ENCODE data around the gene CAMK2N1. TPM values are rescaled to one million over a fixed set of nuclear protein-coding genes. Genes with fewer than 3 reads are reported as not detected.

CAMK2N1 gene
- total RNA-seq, 1 experiment from 2014 or later: 55.0 TPM

DNA sequence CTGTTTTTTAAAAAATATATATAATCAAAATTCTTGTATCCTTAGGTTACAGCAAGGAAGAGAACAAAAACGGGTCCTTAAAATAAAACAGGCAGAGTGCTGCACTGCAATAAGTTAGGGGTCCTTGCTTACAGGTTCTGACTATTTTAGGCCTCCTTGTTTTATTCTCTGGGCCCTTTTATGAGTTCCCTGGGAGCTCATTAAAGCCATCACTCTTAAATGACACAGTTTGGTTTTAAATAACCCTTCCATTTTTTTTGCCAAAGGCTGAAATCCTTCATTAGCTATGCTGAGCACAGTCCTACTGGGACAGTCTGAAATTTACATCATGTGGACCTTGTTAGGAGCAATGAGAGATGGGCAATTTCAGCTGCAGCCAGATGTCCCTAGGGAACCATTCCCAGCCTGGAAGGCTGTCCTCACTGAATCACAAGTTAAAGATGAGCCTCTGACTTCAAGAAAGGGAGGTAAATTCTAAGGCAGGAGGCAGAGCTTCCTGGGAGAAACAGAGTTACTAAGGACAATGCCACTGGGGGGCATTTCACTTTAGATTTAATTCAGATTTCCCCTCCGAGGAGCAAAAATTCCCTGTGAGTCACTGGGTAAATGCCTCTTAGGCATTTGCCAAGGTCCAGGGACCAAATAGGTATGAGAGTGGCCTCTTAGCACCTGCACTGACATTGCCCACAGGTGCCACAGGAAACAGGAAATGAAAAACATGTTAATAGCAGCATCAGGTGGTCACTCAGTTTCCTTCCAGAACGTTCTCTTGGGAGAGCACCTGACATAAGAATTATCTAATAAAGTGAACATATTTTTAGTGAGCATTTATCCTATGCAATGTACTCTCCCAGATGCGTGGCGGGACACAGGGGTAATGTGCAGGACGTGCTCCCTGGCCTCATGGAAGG is 25.8 kb upstream of the CAMK2N1 start:
- intact Hi-C loops (cut with micrococcal nuclease; ENCODE audit: unreplicated experiment): no loop called here
- H3K4me1 ChIP-seq: no peaks in the 10 kb centered on the region
- BruUV-seq (replicated peaks): no TSS peak
- no peak overlapping the region for H3K4me3 Mint-ChIP-seq (ENCODE audit: unreplicated experiment)
- H3K36me3 Mint-ChIP-seq (ENCODE audit: insufficient read depth, unreplicated experiment): peaks cover 11% of the 10 kb centered on the region
- H3K9me3 Mint-ChIP-seq (ENCODE audit: unreplicated experiment): no peaks in the 10 kb centered on the region
- no peaks in the 10 kb centered on the region for H3K9me3 ChIP-seq
- H3K4me3 ChIP-seq (ENCODE audit: low read depth, low read length): no peak overlapping the region
- ChIA-PET POLR2A (no interaction called here), CTCF (no interaction called here)
- TF ChIP-seq, protein P1, sequence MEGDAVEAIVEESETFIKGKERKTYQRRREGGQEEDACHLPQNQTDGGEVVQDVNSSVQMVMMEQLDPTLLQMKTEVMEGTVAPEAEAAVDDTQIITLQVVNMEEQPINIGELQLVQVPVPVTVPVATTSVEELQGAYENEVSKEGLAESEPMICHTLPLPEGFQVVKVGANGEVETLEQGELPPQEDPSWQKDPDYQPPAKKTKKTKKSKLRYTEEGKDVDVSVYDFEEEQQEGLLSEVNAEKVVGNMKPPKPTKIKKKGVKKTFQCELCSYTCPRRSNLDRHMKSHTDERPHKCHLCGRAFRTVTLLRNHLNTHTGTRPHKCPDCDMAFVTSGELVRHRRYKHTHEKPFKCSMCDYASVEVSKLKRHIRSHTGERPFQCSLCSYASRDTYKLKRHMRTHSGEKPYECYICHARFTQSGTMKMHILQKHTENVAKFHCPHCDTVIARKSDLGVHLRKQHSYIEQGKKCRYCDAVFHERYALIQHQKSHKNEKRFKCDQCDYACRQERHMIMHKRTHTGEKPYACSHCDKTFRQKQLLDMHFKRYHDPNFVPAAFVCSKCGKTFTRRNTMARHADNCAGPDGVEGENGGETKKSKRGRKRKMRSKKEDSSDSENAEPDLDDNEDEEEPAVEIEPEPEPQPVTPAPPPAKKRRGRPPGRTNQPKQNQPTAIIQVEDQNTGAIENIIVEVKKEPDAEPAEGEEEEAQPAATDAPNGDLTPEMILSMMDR (IDR thresholded peaks at IDR 0.05; ENCODE audit: insufficient read depth in 1 of 2, low read depth in 1 of 2, low read length in 1 of 2, severe bottlenecking in 1 of 2, unreplicated experiment in 1 of 2): no peak
- no peaks in the 10 kb centered on the region for H3K36me3 ChIP-seq (ENCODE audit: control insufficient read depth, insufficient read depth, low read length)
- H3K4me1 Mint-ChIP-seq (ENCODE audit: low read depth, unreplicated experiment): peaks cover 7% of the 10 kb centered on the region
- H3K27ac Mint-ChIP-seq (ENCODE audit: unreplicated experiment): no peak overlapping the region
- DNase-seq: no peak
- H3K27me3 Mint-ChIP-seq (ENCODE audit: insufficient read depth, unreplicated experiment): no peaks in the 10 kb centered on the region
- no peaks in the 10 kb centered on the region for H3K27me3 ChIP-seq (replicated peaks; ENCODE audit: control insufficient read depth, insufficient read depth, low read length)

DNA sequence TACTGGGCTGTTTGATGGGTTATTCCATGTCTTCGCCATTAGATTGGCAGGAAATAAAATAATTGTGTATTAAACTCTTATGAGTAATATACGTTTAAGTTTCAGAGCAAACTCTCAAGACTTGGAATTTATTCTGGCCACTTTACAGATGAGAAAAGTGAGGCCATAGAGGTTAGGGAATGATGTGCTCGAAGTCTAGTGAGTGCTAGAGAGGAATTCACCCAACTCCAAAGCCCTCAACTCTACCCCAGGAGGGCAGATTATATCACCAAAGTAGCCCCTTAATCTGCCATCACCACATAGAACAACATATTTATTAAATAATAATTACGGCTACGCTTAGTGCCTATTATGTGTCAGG is 22.4 kb upstream of the CAMK2N1 start:
- H3K4me1 ChIP-seq: no peaks in the 10 kb centered on the region
- ChIA-PET CTCF (no interaction called here), POLR2A (interaction anchor here (0.6 kb wide), 1 partner anchor 29 kb away, joined by 3 read pairs; no protein-coding TSS in a partner anchor)
- Mint-ChIP-seq H3K27me3 (ENCODE audit: insufficient read depth, unreplicated experiment) (no peaks in the 10 kb centered on the region), H3K4me1 (ENCODE audit: low read depth, unreplicated experiment) (peaks cover 7% of the 10 kb centered on the region), H3K36me3 (ENCODE audit: insufficient read depth, unreplicated experiment) (peaks cover 19% of the 10 kb centered on the region), H3K9me3 (ENCODE audit: unreplicated experiment) (no peaks in the 10 kb centered on the region), H3K4me3 (ENCODE audit: unreplicated experiment) (peak overlapping the region; percentile 92), H3K27ac (ENCODE audit: unreplicated experiment) (peak overlapping the region; percentile 70)
- H3K4me3 ChIP-seq (ENCODE audit: low read depth, low read length): peak overlapping the region; percentile 87
- H3K27me3 ChIP-seq (replicated peaks; ENCODE audit: control insufficient read depth, insufficient read depth, low read length): no peaks in the 10 kb centered on the region
- intact Hi-C loops (cut with micrococcal nuclease; ENCODE audit: unreplicated experiment): no loop called here
- no peaks in the 10 kb centered on the region for H3K36me3 ChIP-seq (ENCODE audit: control insufficient read depth, insufficient read depth, low read length)
- DNase-seq: no peak
- H3K9me3 ChIP-seq: no peaks in the 10 kb centered on the region
- TSS peak; percentile 88 for BruUV-seq (replicated peaks)
- TF ChIP-seq, protein P1 (IDR thresholded peaks at IDR 0.05; ENCODE audit: insufficient read depth in 1 of 2, low read depth in 1 of 2, low read length in 1 of 2, severe bottlenecking in 1 of 2, unreplicated experiment in 1 of 2): no peak

DNA sequence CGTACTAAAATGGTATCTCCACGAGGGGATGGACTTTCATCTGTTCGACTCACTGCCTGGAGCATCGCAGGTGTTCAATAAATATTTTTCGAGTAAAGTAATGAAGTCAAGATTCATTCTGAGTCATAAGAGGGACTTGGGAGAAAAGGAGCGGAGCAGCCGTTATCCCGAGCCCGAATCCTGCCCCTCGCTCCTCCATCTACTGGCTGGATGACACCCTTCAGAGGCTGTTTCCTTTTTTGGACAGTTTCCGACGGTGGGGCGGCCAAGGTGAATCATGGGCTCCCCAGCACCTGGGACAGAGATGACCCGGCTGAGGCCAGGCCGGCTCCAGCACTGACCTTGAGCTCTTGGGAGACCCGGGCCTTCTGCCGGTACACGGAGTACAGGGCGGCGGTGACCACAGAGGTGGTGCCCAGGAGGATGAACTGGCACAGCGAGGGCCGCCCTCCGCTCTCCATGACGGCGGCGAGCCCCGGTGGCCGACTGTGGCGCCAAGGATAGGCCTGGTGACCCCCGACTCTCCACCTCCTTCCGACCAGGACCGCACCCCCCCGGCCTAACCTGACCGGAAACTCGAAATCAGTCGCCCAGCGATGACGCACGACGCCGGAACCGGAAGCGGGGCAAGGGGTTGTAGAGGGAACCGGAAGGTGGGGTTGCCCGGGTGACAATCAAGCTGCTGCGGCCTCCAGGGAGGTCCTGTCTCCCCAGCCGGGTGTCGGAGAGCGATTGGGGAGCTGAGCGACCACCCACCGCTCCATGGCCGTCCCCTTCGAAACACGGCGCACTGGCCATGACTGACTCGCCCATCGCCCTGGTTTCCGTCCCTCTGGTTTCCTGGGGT is 21.8 kb upstream of the CAMK2N1 start, which contains the start of gene MUL1:
Gene MUL1 (minus strand): TSS at position 588 of the 847 bp plus-strand sequence. CDS start 127 bp downstream, at position 461.
- TSS peak; percentile 70 for BruUV-seq (replicated peaks)
- no peaks in the 10 kb centered on the region for H3K27me3 ChIP-seq (replicated peaks; ENCODE audit: control insufficient read depth, insufficient read depth, low read length)
- intact Hi-C loops (cut with micrococcal nuclease; ENCODE audit: unreplicated experiment): no loop called here
- Mint-ChIP-seq H3K4me1 (ENCODE audit: low read depth, unreplicated experiment) (peaks cover 7% of the 10 kb centered on the region), H3K27ac (ENCODE audit: unreplicated experiment) (peak within 1 kb of the TSS; percentile 70), H3K9me3 (ENCODE audit: unreplicated experiment) (no peaks in the 10 kb centered on the region), H3K36me3 (ENCODE audit: insufficient read depth, unreplicated experiment) (peaks cover 19% of the 10 kb centered on the region), H3K27me3 (ENCODE audit: insufficient read depth, unreplicated experiment) (no peaks in the 10 kb centered on the region), H3K4me3 (ENCODE audit: unreplicated experiment) (peak within 1 kb of the TSS; percentile 92)
- TF ChIP-seq, protein P1 (IDR thresholded peaks at IDR 0.05; ENCODE audit: insufficient read depth in 1 of 2, low read depth in 1 of 2, low read length in 1 of 2, severe bottlenecking in 1 of 2, unreplicated experiment in 1 of 2): no peak
- peak within 1 kb of the TSS; percentile 87 for H3K4me3 ChIP-seq (ENCODE audit: low read depth, low read length)
- no peaks in the 10 kb centered on the region for H3K9me3 ChIP-seq
- peak; percentile 91 to 93 for DNase-seq
- H3K4me1 ChIP-seq: no peaks in the 10 kb centered on the region
- CTCF ChIA-PET: interaction anchor here (1.0 kb wide), 1 partner anchor 189 kb away, joined by 3 read pairs; no protein-coding TSS in a partner anchor
- H3K36me3 ChIP-seq (ENCODE audit: control insufficient read depth, insufficient read depth, low read length): no peaks in the 10 kb centered on the region
- POLR2A ChIA-PET: interaction anchor here (0.6 kb wide), 1 partner anchor 30 kb away, joined by 3 read pairs; no protein-coding TSS in a partner anchor
